COLO668 (cell line): ENCODE measurements around the gene HLA-DPA1.

ENCODE experiments used
- DNase-seq: peaks from one replicate; lab custom pipeline; 2025; ENCODE audit not compliant: unreplicated experiment; lab: John Stamatoyannopoulos, UW

The HLA-DPA1 gene

GRCh38 chr6:33088931-33089620 is 15.6 kb upstream of the HLA-DPA1 start:
- no peak for DNase-seq

DNA sequence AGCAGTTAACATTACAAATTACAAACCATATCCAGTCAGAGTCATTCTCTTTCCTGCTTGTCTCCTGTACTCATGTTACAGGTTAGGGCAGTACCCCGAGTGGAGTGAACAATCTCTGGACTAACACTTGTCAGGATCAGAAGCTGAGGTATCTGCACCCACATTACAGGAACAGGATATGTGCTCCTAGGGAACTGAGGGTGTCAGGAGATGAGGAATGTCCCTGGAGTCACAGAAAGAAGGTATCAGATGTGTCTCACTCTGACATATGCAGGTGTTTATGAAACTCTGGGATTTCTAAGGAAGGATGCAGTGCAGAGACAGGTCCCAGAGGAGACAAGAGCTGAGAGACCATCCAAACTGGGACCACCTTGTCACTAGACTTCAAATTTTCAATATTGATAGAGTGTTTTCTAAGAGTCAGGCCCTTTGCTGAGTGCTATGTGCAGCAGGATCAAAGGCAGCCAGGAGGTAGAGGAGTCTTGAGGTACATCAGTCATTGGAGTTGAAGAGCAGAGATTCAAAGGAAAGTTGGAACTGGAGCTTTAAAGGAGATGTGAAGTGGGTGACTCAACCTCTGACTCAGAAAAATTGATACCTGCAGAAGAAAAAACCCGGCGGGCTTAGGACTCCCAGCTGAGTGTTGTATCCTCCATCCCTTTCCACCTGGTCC is 14.9 kb upstream of the HLA-DPA1 start:
- DNase-seq, result no peak

DNA sequence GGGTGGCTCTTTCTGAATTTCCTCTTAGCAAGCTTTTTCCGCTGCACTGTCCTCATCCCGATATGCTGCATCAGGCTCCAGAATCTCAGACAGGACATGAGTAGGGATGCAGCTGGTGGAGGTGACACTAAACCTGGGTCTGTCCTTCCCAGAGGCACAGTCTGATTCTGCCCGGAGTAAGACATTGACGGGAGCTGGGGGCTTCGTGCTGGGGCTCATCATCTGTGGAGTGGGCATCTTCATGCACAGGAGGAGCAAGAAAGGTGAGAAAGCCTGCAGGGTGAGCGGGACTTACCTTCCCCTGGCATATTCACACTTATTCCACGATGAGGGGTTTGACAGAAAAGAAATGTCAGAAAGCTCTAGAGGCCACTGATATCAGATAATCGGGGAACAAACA is 12.2 kb upstream of the HLA-DPA1 start:
- no peak for DNase-seq

DNA sequence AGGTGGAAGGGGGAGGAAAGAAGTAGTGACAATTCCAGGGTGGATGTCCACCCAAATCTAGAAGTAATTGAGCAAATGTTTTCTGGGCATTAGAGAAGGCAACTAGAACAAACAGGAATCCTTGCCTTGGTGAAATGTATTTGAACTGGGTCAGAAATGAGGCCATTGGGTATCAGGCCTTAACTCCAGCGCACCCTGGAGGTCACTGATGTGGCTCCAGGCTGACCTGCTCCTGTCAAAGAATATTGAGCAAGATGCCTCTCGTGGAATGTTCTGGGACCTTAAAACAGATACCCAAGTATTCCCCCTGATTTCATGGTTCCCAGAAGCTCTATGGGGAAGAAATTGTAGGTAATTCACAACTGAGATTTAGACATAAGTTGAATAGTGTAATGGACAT is 9.3 kb upstream of the HLA-DPA1 start:
- DNase-seq, result no peak

DNA sequence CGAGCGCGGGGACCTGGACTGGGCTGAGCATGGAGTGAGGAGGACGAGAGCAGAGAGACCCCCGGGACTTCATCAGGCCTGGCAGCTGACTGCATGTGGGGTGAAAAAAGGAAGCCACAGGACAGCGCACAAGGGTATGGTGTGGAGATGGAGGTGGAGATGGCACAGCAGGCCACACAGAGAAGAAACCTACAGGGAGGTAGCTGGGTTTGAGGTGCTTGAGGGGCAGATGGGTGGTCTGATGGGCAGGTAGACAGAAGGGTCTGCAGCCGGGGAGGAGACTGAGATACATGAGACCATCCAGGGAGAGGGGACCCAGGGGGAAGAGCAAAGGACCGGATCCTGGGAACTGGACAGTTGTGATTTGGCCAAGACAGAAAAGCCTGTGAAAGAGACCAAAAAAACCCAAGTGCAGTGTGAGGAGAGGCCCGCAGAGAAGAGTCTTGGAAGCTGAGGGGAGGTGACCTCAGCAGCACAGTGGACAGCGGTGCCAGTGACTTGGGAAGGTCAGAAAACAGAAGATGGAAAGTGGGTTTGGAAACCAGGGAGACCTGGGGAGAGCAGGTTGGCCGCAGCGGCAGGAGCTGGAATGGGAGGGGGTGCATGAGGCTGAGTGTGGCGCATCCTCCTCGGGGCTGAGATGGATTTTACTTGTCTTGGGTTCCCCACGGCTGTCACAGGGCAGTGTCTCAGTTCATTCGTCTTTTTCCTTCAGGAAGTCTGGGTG is 7.8 kb upstream of the HLA-DPA1 start:
- no peak for DNase-seq

GRCh38 chr6:33080127-33081089 is 7.0 kb upstream of the HLA-DPA1 start:
- no peak for DNase-seq

DNA sequence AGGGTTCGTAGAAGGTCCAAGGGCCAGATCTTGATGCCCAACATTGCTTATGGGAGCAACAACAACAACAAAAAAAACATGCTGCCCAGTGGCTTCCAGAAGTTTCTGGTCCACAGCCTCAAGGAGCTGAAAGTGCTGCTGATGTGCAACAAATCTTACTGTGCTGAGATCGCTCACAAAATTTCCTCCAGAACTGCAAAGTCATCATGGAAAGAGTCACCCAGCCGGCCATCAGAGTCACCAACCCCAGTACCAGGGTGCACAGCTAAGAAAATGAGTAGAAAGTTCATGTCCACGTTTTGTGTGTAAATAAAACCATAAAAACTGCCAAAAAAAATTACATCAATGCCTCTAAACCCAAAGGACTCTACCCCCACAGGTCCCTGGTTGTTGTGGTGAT is 6.1 kb upstream of the HLA-DPA1 start:
- no peak for DNase-seq

DNA sequence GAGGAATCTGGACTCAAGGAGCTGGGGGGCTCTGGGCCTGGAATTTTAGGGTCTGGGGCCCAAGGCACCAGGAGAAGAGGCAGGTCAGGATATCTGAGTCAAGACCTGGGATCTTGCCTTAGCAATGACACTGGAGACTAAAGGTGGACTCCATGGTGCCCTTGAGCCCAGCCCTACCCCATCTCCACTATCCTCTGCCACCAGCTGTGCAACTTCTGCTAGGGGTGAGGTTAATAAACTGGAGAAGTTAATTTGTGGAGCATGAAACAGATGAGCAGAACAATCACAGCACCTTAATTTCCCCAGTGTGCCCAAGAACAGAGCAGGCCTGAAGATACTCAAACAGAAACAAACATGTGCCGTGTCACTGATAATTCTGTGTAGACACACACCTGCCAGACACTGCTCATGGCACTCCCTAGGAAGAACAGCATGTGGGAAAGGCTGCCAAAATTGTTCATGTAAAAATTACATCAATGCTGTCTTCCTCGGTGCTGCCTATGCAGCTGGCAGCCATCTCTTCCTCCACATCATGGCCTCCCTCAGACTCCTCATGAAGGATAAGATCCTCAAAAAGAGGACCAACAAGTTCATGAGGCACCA is 5.6 kb upstream of the HLA-DPA1 start:
- DNase-seq, result no peak

DNA sequence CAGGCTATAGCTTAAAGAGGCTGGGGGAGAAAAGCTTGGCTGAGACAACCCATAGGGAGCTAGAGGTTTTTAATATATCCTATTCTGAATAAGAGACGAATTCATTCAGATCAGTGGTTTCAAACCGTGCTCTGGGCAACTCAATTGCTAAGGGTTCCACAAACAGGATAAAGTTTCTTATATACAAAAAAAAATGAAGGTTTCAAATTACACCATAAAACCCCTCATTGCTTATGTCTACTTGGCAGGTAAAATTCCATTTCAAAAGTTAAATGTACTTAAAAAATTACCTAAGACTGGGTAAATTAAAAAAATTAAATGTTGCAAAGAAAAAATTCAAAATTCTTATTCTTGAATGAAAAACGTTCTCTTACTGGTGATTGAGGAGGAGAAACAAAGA is 5.0 kb upstream of the HLA-DPA1 start:
- no peak for DNase-seq

DNA sequence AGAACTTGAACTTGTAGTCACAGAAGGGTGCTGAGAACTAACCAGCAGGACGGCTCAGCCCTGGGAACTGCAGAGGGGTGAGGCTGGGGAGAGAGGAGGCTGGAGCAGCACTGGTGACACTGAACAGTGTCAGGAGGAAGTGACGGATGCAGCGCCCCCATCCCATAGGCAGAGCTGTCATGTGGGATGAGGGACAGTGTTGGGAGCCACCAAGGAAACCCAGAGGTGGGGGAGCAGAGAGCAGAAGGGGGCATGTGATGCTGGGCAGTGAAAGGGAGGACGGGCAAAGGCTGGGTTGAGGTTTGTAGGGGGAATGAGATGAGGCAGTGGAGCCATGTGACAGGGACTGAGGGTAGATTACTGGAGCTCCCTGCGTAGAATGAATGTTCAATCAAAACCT is 4.5 kb upstream of the HLA-DPA1 start:
- no peak for DNase-seq

DNA sequence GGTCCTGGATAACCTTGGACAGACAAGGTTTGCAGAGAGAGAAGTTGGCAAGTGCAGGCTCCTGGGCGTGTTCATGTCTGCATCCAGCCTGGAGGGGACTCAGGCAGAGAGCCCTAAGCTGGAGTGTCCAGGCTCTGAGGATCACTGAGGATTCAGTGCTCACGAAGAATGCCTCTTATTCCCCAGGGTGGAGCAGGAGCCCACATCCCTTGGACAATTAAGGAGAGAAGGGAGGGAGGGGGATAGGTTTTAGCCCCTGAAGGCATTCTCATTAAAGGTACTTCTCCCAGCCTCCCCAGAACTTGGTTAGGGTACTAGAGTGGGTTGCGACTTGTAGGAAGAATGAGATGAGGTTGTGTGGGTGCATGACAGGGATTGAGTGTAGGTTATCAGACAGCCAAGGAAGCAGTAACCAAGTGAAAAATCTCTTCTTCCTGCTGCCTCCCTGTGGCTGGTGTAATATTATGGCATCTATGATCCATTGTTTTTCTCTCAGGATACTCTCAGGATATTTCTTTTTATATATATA is 3.0 kb upstream of the HLA-DPA1 start:
- DNase-seq, result no peak

GRCh38 chr6:33075568-33076405 is 2.3 kb upstream of the HLA-DPA1 start, which contains the start of gene HLA-DPB1:
HLA-DPB1 (plus strand) TSS chr6:33075990; CDS start chr6:33076042, 52 bp downstream.
- no peak for DNase-seq

DNA sequence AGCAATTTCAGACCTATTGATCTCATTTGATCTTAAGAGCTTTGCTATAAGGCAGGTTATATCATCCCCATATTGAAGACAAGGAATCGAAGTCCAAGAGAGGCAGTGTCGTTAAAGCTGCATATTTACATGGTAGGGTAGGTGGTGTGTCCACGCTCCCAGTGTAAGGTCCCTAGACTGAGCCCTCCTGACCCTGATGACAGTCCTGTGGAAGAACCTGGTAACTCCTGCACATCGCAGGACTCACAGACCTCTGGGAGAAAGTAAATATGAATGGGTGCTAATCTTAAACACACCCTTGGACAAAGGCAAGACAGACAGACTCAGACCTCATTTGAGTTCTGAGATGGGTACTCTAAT is 1.7 kb upstream of the HLA-DPA1 start:
- no peak for DNase-seq

GRCh38 chr6:33072508-33073100 is 845 bp downstream of the HLA-DPA1 start:
- no peak for DNase-seq

DNA sequence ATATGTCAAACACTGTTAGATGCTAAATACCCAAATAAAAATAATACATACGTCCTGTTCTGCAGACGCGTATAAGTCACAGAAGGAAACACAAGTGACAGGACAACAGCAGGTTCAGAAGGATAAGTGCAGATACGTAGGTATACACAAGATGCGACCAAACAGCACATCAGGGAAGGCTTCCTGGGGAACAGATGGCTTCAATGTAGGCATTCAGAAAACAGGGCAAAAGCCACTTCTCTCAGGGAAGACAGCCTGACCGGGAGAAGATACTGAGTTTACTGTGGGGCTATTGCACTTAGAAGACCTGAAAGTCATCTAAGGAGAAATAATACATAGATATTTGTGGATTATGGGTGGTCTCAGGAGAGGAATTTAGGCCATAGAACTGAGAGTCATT is 1.9 kb downstream of the HLA-DPA1 start:
- DNase-seq, result no peak

GRCh38 chr6:33070909-33071308 is 2.5 kb downstream of the HLA-DPA1 start:
- no peak for DNase-seq

- no peak for DNase-seq
These were observed 4.3 kb downstream of the HLA-DPA1 start for GRCh38 chr6:33069021-33069738.

DNA sequence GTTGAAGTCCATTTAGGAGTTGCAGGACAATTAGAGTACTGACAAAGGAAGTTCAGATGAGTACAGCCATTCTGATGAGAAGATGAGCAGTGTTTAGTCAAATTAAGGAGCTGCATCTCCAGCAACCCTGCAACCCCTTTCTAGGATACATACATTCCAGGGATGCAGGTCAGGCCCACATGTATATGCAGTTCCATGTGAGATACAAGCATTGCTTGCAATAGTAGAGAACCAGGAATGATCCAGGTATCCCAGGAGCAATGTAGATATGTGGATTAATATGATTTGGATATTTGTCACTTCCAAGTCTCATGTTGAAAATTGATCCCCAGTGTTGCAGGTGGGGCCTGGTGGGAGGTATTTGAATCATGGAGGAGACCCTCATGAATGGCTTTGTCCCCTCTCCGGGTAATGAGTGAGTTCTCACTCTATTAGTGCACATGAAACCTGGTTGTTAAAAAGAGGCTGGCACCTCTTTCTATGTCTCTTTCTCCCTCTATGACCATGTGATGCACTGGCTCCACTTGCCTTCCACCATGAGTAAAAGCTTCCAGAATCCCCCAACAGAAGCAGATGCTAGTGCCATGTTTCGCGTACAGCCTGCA is 6.4 kb downstream of the HLA-DPA1 start:
- DNase-seq, result no peak
